H1 (cell line): ENCODE data around the gene CCDC7. TPM values are rescaled to one million over a fixed set of nuclear protein-coding genes. Genes with fewer than 3 reads are reported as not detected.

Source experiments
- E2F6 ChIP-seq: IDR thresholded peaks from 2 replicates; pipeline ENCODE4 v1.6.1; 2012; ENCODE audit warnings: inconsistent platforms
- RAD21 ChIP-seq, 2 experiments: IDR thresholded peaks in 1 of 2; conservative IDR thresholded peaks in 1 of 2; 2 replicates each; pipeline ENCODE4 v1.6.1; 2011; ENCODE audit warnings: low read depth in 2 of 2, low read length in 2 of 2, improper control_type of control experiment in 1 of 2, inconsistent platforms in 1 of 2, mild to moderate bottlenecking in 1 of 2, moderate library complexity in 1 of 2
- RNF2 ChIP-seq: fragments of 200-900, 300-1000 bp; sonication (generic); IDR thresholded peaks from 2 replicates; pipeline ENCODE4 v1.7.1; 2016; ENCODE audit warnings: borderline replicate concordance, low read depth, mild to moderate bottlenecking, antibody characterized with exemption, low read length; ENCODE audit not compliant: poor library complexity, severe bottlenecking; ENCODE audit errors: missing control alignments
- SAP30 ChIP-seq: fragments of 300-600 bp; sonication (generic); IDR thresholded peaks from 2 replicates; pipeline ENCODE4 v1.7.1; 2012; ENCODE audit warnings: low read length, moderate library complexity, mild to moderate bottlenecking, inconsistent platforms; ENCODE audit not compliant: insufficient read depth, insufficient replicate concordance
- SIN3A ChIP-seq, 2 experiments: IDR thresholded peaks in 1 of 2; conservative IDR thresholded peaks in 1 of 2; 2 replicates each; pipeline ENCODE4 v1.6.1; 2011 to 2012; ENCODE audit warnings: low read length in 2 of 2, improper control_type of control experiment in 1 of 2, low read depth in 1 of 2, mild to moderate bottlenecking in 1 of 2
- SIRT6 ChIP-seq: IDR thresholded peaks from one replicate; pipeline ENCODE4 v1.7.1; 2012; ENCODE audit warnings: low read length, inconsistent platforms
- SP2 ChIP-seq: IDR thresholded peaks from 2 replicates; pipeline ENCODE4 v1.6.1; 2012; ENCODE audit warnings: mild to moderate bottlenecking, low read length, inconsistent platforms
- TAF7 ChIP-seq: optimal IDR thresholded peaks from 2 replicates; pipeline ENCODE3; 2011; ENCODE audit warnings: low read depth, mild to moderate bottlenecking, inconsistent platforms, low read length, moderate library complexity, borderline replicate concordance
- YY1 ChIP-seq: IDR thresholded peaks from 2 replicates; pipeline ENCODE4 v1.6.1; 2011; ENCODE audit warnings: low read depth, mild to moderate bottlenecking, low read length
- polyA plus RNA-seq, 7 experiments: library from polyadenylated mRNA; depleted of rRNA in 3 of 7; stranded (reverse) in 5 of 7; unstranded in 2 of 7; fragments of >200 nt in 5 of 7; fragments of 200-250 nt in 2 of 7; gene quantifications; 1 replicate in 5 of 7; 2 replicates in 1 of 7; 4 replicates in 1 of 7; pipeline versions ENCODE4 v1.2.1 to v1.2.3, GENCODE V29; 2011 to 2013; ENCODE audit warnings: missing spikeins in 2 of 7, mixed read lengths in 2 of 7
- total RNA-seq: library from RNA; stranded (reverse); fragmentation: NEBNext Ultra II Directional; extraction: Animal tissue kit (Norgen Biotek cat#: 25700); gene quantifications from 2 replicates; pipeline ENCODE4 v1.2.1, GENCODE V29; 2021
- TF ChIP-seq, protein P1 (sequence below): fragments of 300-600 bp; sonication (generic); IDR thresholded peaks from 2 replicates; pipeline ENCODE4 v1.7.1; 2012; ENCODE audit warnings: low read length, moderate library complexity, mild to moderate bottlenecking, inconsistent platforms; ENCODE audit not compliant: insufficient replicate concordance

The CCDC7 gene
- total and polyA plus RNA-seq, 2 of the 8 experiments (the other 6 are each of a cell fraction or from before 2014, with no cell fraction given) = 0.18 to 0.74 TPM

- TF ChIP-seq, protein P1, sequence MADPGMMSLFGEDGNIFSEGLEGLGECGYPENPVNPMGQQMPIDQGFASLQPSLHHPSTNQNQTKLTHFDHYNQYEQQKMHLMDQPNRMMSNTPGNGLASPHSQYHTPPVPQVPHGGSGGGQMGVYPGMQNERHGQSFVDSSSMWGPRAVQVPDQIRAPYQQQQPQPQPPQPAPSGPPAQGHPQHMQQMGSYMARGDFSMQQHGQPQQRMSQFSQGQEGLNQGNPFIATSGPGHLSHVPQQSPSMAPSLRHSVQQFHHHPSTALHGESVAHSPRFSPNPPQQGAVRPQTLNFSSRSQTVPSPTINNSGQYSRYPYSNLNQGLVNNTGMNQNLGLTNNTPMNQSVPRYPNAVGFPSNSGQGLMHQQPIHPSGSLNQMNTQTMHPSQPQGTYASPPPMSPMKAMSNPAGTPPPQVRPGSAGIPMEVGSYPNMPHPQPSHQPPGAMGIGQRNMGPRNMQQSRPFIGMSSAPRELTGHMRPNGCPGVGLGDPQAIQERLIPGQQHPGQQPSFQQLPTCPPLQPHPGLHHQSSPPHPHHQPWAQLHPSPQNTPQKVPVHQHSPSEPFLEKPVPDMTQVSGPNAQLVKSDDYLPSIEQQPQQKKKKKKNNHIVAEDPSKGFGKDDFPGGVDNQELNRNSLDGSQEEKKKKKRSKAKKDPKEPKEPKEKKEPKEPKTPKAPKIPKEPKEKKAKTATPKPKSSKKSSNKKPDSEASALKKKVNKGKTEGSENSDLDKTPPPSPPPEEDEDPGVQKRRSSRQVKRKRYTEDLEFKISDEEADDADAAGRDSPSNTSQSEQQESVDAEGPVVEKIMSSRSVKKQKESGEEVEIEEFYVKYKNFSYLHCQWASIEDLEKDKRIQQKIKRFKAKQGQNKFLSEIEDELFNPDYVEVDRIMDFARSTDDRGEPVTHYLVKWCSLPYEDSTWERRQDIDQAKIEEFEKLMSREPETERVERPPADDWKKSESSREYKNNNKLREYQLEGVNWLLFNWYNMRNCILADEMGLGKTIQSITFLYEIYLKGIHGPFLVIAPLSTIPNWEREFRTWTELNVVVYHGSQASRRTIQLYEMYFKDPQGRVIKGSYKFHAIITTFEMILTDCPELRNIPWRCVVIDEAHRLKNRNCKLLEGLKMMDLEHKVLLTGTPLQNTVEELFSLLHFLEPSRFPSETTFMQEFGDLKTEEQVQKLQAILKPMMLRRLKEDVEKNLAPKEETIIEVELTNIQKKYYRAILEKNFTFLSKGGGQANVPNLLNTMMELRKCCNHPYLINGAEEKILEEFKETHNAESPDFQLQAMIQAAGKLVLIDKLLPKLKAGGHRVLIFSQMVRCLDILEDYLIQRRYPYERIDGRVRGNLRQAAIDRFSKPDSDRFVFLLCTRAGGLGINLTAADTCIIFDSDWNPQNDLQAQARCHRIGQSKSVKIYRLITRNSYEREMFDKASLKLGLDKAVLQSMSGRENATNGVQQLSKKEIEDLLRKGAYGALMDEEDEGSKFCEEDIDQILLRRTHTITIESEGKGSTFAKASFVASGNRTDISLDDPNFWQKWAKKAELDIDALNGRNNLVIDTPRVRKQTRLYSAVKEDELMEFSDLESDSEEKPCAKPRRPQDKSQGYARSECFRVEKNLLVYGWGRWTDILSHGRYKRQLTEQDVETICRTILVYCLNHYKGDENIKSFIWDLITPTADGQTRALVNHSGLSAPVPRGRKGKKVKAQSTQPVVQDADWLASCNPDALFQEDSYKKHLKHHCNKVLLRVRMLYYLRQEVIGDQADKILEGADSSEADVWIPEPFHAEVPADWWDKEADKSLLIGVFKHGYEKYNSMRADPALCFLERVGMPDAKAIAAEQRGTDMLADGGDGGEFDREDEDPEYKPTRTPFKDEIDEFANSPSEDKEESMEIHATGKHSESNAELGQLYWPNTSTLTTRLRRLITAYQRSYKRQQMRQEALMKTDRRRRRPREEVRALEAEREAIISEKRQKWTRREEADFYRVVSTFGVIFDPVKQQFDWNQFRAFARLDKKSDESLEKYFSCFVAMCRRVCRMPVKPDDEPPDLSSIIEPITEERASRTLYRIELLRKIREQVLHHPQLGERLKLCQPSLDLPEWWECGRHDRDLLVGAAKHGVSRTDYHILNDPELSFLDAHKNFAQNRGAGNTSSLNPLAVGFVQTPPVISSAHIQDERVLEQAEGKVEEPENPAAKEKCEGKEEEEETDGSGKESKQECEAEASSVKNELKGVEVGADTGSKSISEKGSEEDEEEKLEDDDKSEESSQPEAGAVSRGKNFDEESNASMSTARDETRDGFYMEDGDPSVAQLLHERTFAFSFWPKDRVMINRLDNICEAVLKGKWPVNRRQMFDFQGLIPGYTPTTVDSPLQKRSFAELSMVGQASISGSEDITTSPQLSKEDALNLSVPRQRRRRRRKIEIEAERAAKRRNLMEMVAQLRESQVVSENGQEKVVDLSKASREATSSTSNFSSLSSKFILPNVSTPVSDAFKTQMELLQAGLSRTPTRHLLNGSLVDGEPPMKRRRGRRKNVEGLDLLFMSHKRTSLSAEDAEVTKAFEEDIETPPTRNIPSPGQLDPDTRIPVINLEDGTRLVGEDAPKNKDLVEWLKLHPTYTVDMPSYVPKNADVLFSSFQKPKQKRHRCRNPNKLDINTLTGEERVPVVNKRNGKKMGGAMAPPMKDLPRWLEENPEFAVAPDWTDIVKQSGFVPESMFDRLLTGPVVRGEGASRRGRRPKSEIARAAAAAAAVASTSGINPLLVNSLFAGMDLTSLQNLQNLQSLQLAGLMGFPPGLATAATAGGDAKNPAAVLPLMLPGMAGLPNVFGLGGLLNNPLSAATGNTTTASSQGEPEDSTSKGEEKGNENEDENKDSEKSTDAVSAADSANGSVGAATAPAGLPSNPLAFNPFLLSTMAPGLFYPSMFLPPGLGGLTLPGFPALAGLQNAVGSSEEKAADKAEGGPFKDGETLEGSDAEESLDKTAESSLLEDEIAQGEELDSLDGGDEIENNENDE = no peak
- TF ChIP-seq RAD21 (IDR thresholded peaks at IDR 0.05 in 1 of 2, conservative IDR thresholded peaks at IDR 0.05 in 1 of 2; ENCODE audit: low read depth in 2 of 2, low read length in 2 of 2) (no peak), SP2 (no peak), RNF2 (no peak), SIN3A (conservative IDR thresholded peaks at IDR 0.05 in 1 of 2, IDR thresholded peaks at IDR 0.05 in 1 of 2; ENCODE audit: low read depth in 1 of 2, low read length in 2 of 2) (no peak), E2F6 (no peak), SIRT6 (no peak), YY1 (no peak), SAP30 (no peak), TAF7 (no peak)
These were observed 43.2 kb downstream of the CCDC7 start (continued) for GRCh38 chr10:32489158-32489557.
